ENCODE results near the gene KRT80.

DNA sequence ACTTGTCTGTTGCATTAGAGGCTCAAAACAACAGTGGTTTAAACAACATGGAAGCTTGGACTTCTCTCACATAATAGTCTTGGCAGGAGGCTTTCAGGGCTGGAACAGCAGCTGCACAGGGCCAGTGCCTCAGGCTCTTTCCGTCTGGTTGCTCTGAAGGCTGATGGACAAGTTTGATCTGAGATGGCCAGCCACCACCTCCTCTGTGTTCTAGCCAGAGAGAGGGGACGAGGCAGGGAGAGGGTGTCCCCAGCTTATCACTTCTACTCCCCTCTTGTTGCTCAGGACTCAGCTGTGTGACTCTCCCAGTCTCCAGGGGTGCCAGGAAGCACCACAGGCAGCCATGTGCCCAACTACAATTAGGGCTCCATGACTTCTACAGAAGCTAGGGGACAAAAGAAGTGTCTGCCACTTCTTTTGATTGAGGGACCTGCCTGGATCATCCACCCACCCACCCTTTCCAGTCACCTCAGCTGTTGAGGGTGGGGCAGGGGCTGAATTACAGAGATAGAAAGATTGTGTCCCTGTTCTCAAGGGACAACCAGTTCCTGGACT, 65.7 kb downstream of the KRT80 start:
- TF ChIP-seq POLR2AphosphoS5 (IDR thresholded peaks at IDR 0.05; ENCODE audit: low read depth), result no peak
- TF ChIP-seq, protein P1, sequence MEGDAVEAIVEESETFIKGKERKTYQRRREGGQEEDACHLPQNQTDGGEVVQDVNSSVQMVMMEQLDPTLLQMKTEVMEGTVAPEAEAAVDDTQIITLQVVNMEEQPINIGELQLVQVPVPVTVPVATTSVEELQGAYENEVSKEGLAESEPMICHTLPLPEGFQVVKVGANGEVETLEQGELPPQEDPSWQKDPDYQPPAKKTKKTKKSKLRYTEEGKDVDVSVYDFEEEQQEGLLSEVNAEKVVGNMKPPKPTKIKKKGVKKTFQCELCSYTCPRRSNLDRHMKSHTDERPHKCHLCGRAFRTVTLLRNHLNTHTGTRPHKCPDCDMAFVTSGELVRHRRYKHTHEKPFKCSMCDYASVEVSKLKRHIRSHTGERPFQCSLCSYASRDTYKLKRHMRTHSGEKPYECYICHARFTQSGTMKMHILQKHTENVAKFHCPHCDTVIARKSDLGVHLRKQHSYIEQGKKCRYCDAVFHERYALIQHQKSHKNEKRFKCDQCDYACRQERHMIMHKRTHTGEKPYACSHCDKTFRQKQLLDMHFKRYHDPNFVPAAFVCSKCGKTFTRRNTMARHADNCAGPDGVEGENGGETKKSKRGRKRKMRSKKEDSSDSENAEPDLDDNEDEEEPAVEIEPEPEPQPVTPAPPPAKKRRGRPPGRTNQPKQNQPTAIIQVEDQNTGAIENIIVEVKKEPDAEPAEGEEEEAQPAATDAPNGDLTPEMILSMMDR (IDR thresholded peaks at IDR 0.05; ENCODE audit: insufficient read depth, low read length), result no peak

Measured in HL-60 (cell line).